HFFc6 (cell line): ENCODE results near the gene ARHGEF37. TPM values are rescaled to one million over a fixed set of nuclear protein-coding genes. Genes with fewer than 3 reads are reported as not detected.
"Not testable (repeated sequence)": the region's sequence is repeated elsewhere in the genome, so short reads cannot be mapped to it uniquely, and the experiment has no call there.

ENCODE experiments used
- DNase-seq: peaks from one replicate; pipeline ENCODE4 v3.0.0-alpha.2; 2018
- H3K27ac Mint-ChIP-seq: 2 replicates; pipeline ENCODE4 v1.8.0; 2020; ENCODE audit warnings: mild to moderate bottlenecking, mixed read lengths
- H3K27me3 Mint-ChIP-seq: 2 replicates; pipeline ENCODE4 v1.8.0; 2021; ENCODE audit warnings: mild to moderate bottlenecking, moderate library complexity, mixed read lengths; ENCODE audit not compliant: insufficient read depth
- H3K36me3 Mint-ChIP-seq: 2 replicates; pipeline ENCODE4 v1.8.0; 2021; ENCODE audit warnings: low read depth, mixed read lengths
- H3K4me1 Mint-ChIP-seq: 2 replicates; pipeline ENCODE4 v1.8.0; 2020; ENCODE audit warnings: low read depth, mixed read lengths
- H3K4me3 Mint-ChIP-seq: 2 replicates; pipeline ENCODE4 v1.8.0; 2020; ENCODE audit warnings: mild to moderate bottlenecking, moderate library complexity, mixed read lengths
- H3K9me3 Mint-ChIP-seq: 2 replicates; pipeline ENCODE4 v1.8.0; 2020; ENCODE audit warnings: mild to moderate bottlenecking, mixed read lengths
- CTCF ChIP-seq: fragments of 200-600 bp; sonication (generic); IDR thresholded peaks from 2 replicates; pipeline ENCODE4 v1.5.0; 2021; ENCODE audit warnings: antibody characterized with exemption, mild to moderate bottlenecking
- total RNA-seq, 6 experiments: library from RNA; stranded (reverse); fragmentation: NEBNext Ultra II Directional; extraction: Animal tissue kit (Norgen Biotek cat#: 25700); gene quantifications; 2 replicates in 1 of 6; 3 replicates in 5 of 6; pipeline ENCODE4 v1.2.3, GENCODE V29; 2021

ARHGEF37 gene
- total RNA-seq, 6 experiments from 2014 or later, result 0.31 to 0.81 (median 0.38) TPM

DNA sequence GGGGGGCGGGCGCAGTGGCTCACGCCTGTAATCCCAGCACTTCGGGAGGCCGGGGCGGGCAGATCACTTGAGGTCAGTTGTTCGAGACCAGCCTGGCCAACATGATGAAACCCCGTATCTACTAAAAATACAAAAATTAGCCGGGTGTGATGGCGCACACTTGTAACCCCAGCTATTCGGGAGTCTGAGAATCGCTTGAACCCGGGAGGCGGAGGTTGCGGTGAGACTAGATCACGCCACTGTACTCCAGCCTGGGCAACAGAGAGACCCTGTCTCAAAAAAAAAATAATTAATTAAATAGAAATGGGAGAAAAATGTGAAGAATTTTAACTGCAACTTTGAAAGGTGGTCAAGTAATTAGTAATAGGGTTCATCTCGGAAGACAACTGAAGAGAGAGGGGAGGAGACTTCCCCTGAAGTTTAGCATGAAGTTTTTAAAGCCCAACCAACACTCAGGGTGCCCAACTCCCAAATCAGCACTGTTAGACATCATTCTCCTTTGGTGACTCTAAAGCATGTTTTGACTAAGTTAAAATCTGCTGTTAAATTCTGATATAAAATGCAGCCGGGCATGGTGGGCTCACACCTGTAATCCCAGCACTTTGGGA is 28.6 kb upstream of the ARHGEF37 start:
- peaks cover 24% of the 10 kb centered on the region for H3K36me3 Mint-ChIP-seq
- peaks cover 3% of the 10 kb centered on the region for H3K27me3 Mint-ChIP-seq
- no peak for DNase-seq
- H3K4me3 Mint-ChIP-seq, result peak overlapping the region; percentile 100; the same call in 1 of the 2 replicates
- peaks cover 8% of the 10 kb centered on the region; the same call in 1 of the 2 replicates for H3K9me3 Mint-ChIP-seq
- TF ChIP-seq CTCF, result no peak
- no peak overlapping the region for H3K27ac Mint-ChIP-seq
- peaks cover 16% of the 10 kb centered on the region for H3K4me1 Mint-ChIP-seq

- Mint-ChIP-seq H3K27me3 (peaks cover 2% of the 10 kb centered on the region; the same call in 1 of the 2 replicates), H3K36me3 (no peaks in the 10 kb centered on the region), H3K4me1 (peaks cover 63% of the 10 kb centered on the region), H3K9me3 (no peaks in the 10 kb centered on the region), H3K4me3 (peak overlapping the region; percentile 42; the same call in 1 of the 2 replicates), H3K27ac (peak overlapping the region; percentile 91)
- DNase-seq, result peak; percentile 36
- TF ChIP-seq CTCF, result no peak
Observed at GRCh38 chr5:149559706-149560105, 21.6 kb upstream of the ARHGEF37 start.

GRCh38 chr5:149561848-149562247 is 19.4 kb upstream of the ARHGEF37 start:
- H3K9me3 Mint-ChIP-seq, result no peaks in the 10 kb centered on the region
- peak overlapping the region; percentile 91 for H3K27ac Mint-ChIP-seq
- peaks cover 67% of the 10 kb centered on the region for H3K4me1 Mint-ChIP-seq
- no peaks in the 10 kb centered on the region for H3K36me3 Mint-ChIP-seq
- TF ChIP-seq CTCF, result no peak
- H3K27me3 Mint-ChIP-seq, result peaks cover 2% of the 10 kb centered on the region; the same call in 1 of the 2 replicates
- DNase-seq, result peak; percentile 96
- H3K4me3 Mint-ChIP-seq, result peak overlapping the region; percentile 82

GRCh38 chr5:149563466-149563865 is 17.8 kb upstream of the ARHGEF37 start:
- H3K36me3 Mint-ChIP-seq, result no peaks in the 10 kb centered on the region
- peak overlapping the region; percentile 33 for H3K4me3 Mint-ChIP-seq
- H3K9me3 Mint-ChIP-seq, result no peaks in the 10 kb centered on the region
- peaks cover 67% of the 10 kb centered on the region for H3K4me1 Mint-ChIP-seq
- DNase-seq, result peak; percentile 39
- H3K27me3 Mint-ChIP-seq, result peaks cover 2% of the 10 kb centered on the region; the same call in 1 of the 2 replicates
- H3K27ac Mint-ChIP-seq, result peak overlapping the region; percentile 91
- TF ChIP-seq CTCF, result no peak

GRCh38 chr5:149564542-149565140 is 16.7 kb upstream of the ARHGEF37 start:
- Mint-ChIP-seq H3K4me1 (peaks cover 55% of the 10 kb centered on the region), H3K4me3 (peak overlapping the region; percentile 51), H3K27ac (peak overlapping the region; percentile 81)
- not testable (repeated sequence) for H3K36me3 Mint-ChIP-seq, H3K9me3 Mint-ChIP-seq, H3K27me3 Mint-ChIP-seq
- DNase-seq, result peak; percentile 81
- TF ChIP-seq CTCF, result peak; percentile 84
